Endodermal cell (in vitro differentiated cells): ENCODE results near the gene INO80B. TPM values are rescaled to one million over a fixed set of nuclear protein-coding genes. Genes with fewer than 3 reads are reported as not detected.

ENCODE experiments used
- DNase-seq: peaks from one replicate; pipeline ENCODE4 v3.0.0-alpha.2; 2017
- H3K27ac ChIP-seq: 2 replicates; pipeline ENCODE4 v1.5.1; 2013; ENCODE audit warnings: mild to moderate bottlenecking, low read depth, low read length, moderate library complexity
- H3K27me3 ChIP-seq: 2 replicates; pipeline ENCODE4 v1.6.1; 2013; ENCODE audit warnings: mild to moderate bottlenecking, low read length, moderate library complexity; ENCODE audit not compliant: insufficient read depth, control insufficient read depth, poor library complexity, severe bottlenecking
- H3K36me3 ChIP-seq: 2 replicates; pipeline ENCODE4 v1.7.0; 2013; ENCODE audit warnings: mild to moderate bottlenecking, low read length, moderate library complexity; ENCODE audit not compliant: control insufficient read depth, insufficient read depth
- H3K4me1 ChIP-seq: one replicate; pipeline ENCODE4 v1.7.0; 2013; ENCODE audit warnings: low read length; ENCODE audit not compliant: control insufficient read depth, insufficient read depth
- H3K4me3 ChIP-seq: 2 replicates; pipeline ENCODE4 v1.5.1; 2013; ENCODE audit warnings: mild to moderate bottlenecking, low read length, moderate library complexity
- H3K9ac ChIP-seq: 2 replicates; pipeline ENCODE4 v1.6.1; 2013; ENCODE audit warnings: mild to moderate bottlenecking, low read length, moderate library complexity; ENCODE audit not compliant: poor library complexity, severe bottlenecking; ENCODE audit errors: extremely low read depth
- H3K9me3 ChIP-seq: 2 replicates; pipeline ENCODE4 v1.6.1; 2013; ENCODE audit warnings: mild to moderate bottlenecking, low read length, moderate library complexity; ENCODE audit not compliant: control insufficient read depth
- H3K27ac Mint-ChIP-seq: 2 replicates; pipeline ENCODE4 v1.8.0; 2020; ENCODE audit warnings: mixed read lengths
- H3K27me3 Mint-ChIP-seq: 2 replicates; pipeline ENCODE4 v1.8.0; 2021; ENCODE audit warnings: mild to moderate bottlenecking, mixed read lengths; ENCODE audit not compliant: insufficient read depth
- H3K36me3 Mint-ChIP-seq: 2 replicates; pipeline ENCODE4 v1.8.0; 2020; ENCODE audit warnings: low read depth, mixed read lengths
- H3K4me1 Mint-ChIP-seq: 2 replicates; pipeline ENCODE4 v1.8.0; 2020; ENCODE audit warnings: mixed read lengths
- H3K4me3 Mint-ChIP-seq: 2 replicates; pipeline ENCODE4 v1.8.0; 2020; ENCODE audit warnings: mild to moderate bottlenecking, moderate library complexity, mixed read lengths
- H3K9me3 Mint-ChIP-seq: 2 replicates; pipeline ENCODE4 v1.8.0; 2020; ENCODE audit warnings: mild to moderate bottlenecking, mixed read lengths
- WGBS, 2 experiments: methylation state at CpG; one replicate each; pipeline versions ENCODE4 v1.1.5 to v1.1.7; 2013; ENCODE audit warnings: missing lambda C conversion rate in 2 of 2, mixed read lengths in 1 of 2; ENCODE audit not compliant: insufficient coverage in 1 of 2, insufficient read length in 1 of 2; 5-methylcytosine and 5-hydroxymethylcytosine counted together
- total RNA-seq, 2 donors: library from RNA; stranded (reverse); fragmentation: NEBNext Ultra II Directional in 1 of 2; extraction: Animal tissue kit (Norgen Biotek cat#: 25700) in 1 of 2; gene quantifications; 2 replicates in 1 of 2; 3 replicates in 1 of 2; pipeline ENCODE4 v1.2.1, GENCODE V29; 2021
- TF ChIP-seq, protein P1 (sequence below): fragments of 200-600 bp; sonication (generic); conservative IDR thresholded peaks from 2 replicates; pipeline ENCODE4 v1.5.0; 2021; ENCODE audit warnings: antibody characterized with exemption, mild to moderate bottlenecking

INO80B gene
- total RNA-seq, 2 donors from 2014 or later = 23.9 to 38.8 TPM

DNA sequence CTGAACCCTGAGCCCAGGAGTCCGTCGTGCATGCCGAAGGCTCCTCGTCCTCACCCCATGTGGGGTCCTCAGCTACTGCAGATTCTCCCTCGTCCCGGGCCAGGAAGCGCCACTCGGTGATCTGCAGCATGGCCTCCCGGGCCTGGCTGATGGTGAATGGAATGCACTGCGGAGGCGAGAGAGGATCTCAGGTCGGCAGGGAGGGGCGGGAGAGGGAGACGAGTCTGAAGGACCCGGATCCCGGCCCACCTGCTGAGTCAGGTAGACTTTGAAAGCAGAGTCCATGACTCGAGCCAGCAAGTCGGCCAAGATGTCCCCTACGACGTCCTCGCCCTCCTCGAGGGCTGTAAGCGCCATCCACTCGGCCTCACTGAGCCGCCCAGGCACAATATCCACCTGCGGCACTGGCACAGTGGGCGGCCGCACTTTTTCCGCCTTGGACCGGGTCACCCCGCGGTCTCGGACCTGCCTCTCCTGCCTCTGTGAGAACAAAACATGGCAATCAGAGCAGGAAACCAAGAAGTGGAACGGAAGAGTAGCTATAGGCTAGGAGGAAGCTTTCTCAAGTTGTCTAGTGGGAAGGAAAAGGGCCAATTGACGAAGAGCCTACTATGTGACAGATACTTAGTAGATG is 39.0 kb upstream of the INO80B start:
- H3K4me1 ChIP-seq = no peaks in the 10 kb centered on the region
- H3K27ac ChIP-seq = no peak overlapping the region
- H3K27me3 Mint-ChIP-seq = peaks cover 19% of the 10 kb centered on the region
- peaks cover 6% of the 10 kb centered on the region for H3K4me1 Mint-ChIP-seq
- no peaks in the 10 kb centered on the region for H3K36me3 ChIP-seq
- peak overlapping the region; percentile 4 for H3K4me3 Mint-ChIP-seq
- no peaks in the 10 kb centered on the region for H3K36me3 Mint-ChIP-seq
- H3K4me3 ChIP-seq = no peak overlapping the region
- H3K9me3 ChIP-seq = no peaks in the 10 kb centered on the region
- H3K27ac Mint-ChIP-seq = no peak overlapping the region
- H3K9me3 Mint-ChIP-seq = no peaks in the 10 kb centered on the region
- TF ChIP-seq, protein P1, sequence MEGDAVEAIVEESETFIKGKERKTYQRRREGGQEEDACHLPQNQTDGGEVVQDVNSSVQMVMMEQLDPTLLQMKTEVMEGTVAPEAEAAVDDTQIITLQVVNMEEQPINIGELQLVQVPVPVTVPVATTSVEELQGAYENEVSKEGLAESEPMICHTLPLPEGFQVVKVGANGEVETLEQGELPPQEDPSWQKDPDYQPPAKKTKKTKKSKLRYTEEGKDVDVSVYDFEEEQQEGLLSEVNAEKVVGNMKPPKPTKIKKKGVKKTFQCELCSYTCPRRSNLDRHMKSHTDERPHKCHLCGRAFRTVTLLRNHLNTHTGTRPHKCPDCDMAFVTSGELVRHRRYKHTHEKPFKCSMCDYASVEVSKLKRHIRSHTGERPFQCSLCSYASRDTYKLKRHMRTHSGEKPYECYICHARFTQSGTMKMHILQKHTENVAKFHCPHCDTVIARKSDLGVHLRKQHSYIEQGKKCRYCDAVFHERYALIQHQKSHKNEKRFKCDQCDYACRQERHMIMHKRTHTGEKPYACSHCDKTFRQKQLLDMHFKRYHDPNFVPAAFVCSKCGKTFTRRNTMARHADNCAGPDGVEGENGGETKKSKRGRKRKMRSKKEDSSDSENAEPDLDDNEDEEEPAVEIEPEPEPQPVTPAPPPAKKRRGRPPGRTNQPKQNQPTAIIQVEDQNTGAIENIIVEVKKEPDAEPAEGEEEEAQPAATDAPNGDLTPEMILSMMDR = no peak
- peaks cover 8% of the 10 kb centered on the region for H3K27me3 ChIP-seq
- DNase-seq = peak; percentile 57
- 91 to 93% methylated on average over 24 to 34 of the region's 35 CpGs for WGBS, 2 experiments
- H3K9ac ChIP-seq = no peak overlapping the region

DNA sequence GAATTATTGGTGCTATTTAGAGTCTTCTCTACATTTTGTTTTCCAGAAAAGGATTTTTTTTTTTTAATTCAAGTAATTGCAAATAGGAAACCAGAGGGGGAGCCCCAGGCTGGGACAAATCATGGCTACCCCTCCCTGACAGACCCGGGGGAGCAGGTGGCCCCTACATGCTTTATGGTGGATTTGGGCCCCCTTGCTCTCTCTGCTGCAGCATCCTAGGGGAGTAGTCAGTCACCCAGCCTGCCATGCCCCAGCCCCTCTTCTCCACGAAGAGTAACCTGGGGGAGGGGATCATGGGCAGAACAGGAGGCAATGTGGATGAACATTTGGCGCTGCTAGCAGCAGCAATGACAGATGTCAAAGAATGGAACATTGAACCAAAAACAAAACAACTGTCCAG is 38.1 kb upstream of the INO80B start:
- WGBS, 2 experiments = 78 to 100% methylated on average over 2 to 3 of the region's 3 CpGs
- DNase-seq = no peak
- H3K36me3 ChIP-seq = no peaks in the 10 kb centered on the region

DNA sequence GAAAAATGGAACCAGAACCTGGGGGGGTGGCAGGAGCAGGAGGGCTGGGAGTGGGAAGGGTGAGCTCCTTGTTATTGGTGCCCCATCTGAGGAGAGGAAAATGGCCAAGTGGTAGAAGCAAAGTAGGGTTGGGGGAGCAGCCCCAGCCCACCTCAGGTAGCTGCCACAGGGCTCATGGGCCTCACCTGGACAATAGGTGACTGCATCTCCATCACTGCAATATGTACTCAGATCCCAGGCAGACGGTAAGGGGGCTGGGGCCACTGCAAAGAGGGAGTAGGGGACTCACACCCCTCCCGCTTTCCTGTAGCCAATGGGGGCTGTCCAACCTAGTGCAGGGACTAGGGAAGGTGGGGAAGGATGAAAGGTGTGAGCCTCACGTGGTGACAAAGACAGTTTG is 37.7 kb upstream of the INO80B start:
- Mint-ChIP-seq H3K27me3 (peaks cover 21% of the 10 kb centered on the region), H3K4me3 (no peak overlapping the region), H3K36me3 (no peaks in the 10 kb centered on the region), H3K27ac (no peak overlapping the region), H3K9me3 (no peaks in the 10 kb centered on the region), H3K4me1 (peaks cover 10% of the 10 kb centered on the region)
- Histone ChIP-seq H3K27me3 (peaks cover 8% of the 10 kb centered on the region), H3K36me3 (no peaks in the 10 kb centered on the region), H3K9ac (no peak overlapping the region), H3K27ac (no peak overlapping the region), H3K9me3 (no peaks in the 10 kb centered on the region), H3K4me1 (no peaks in the 10 kb centered on the region), H3K4me3 (no peak overlapping the region)
- TF ChIP-seq, protein P1 = no peak
- no peak for DNase-seq
- WGBS, 2 experiments = 83 to 90% methylated on average over 2 to 3 of the region's 3 CpGs

More for the DNA sequence above, 38.1 kb upstream of the INO80B start:
- Mint-ChIP-seq H3K9me3 (no peaks in the 10 kb centered on the region), H3K4me3 (no peak overlapping the region), H3K27ac (no peak overlapping the region), H3K36me3 (no peaks in the 10 kb centered on the region), H3K4me1 (peaks cover 10% of the 10 kb centered on the region), H3K27me3 (peaks cover 21% of the 10 kb centered on the region)
- H3K9ac ChIP-seq = no peak overlapping the region
- no peak overlapping the region for H3K27ac ChIP-seq
- H3K4me1 ChIP-seq = no peaks in the 10 kb centered on the region
- peaks cover 8% of the 10 kb centered on the region for H3K27me3 ChIP-seq
- no peak overlapping the region for H3K4me3 ChIP-seq
- TF ChIP-seq, protein P1 = no peak
- H3K9me3 ChIP-seq = no peaks in the 10 kb centered on the region
